ENCODE measurements around the gene MZB1. TPM values are rescaled to one million over a fixed set of nuclear protein-coding genes. Genes with fewer than 3 reads are reported as not detected.
"Not testable (repeated sequence)": the region's sequence is repeated elsewhere in the genome, so short reads cannot be mapped to it uniquely, and the experiment has no call there.

The MZB1 gene
- total RNA-seq, 6 experiments from 2014 or later, result 0.14 to 0.20 TPM; not detected in 4

DNA sequence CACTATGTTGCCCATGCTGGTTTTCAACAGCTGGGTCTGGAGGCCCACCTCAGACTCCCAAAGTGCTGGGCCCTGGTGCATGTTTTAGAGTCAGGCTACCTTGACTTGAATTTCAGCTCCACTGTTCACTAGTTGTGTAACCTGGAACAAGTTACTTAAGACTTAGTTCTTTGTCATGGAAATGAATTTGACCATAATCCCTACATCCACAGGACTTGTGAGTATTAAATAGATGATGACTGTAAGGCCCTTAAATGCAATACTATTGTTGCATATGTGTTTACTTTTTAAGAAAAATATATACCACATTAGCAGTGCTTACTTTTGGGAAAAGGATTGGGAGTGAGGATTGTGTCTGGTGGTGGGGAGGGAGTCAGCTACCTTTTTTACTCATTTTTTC lies 31.6 kb downstream of the MZB1 start:
- H3K4me3 Mint-ChIP-seq, result no peak overlapping the region
- H3K36me3 Mint-ChIP-seq (ENCODE audit: low read depth), result peaks cover 13% of the 10 kb centered on the region
- H3K9me3 Mint-ChIP-seq, result peaks cover 6% of the 10 kb centered on the region; the same call in 1 of the 2 replicates
- TF ChIP-seq, protein P1, sequence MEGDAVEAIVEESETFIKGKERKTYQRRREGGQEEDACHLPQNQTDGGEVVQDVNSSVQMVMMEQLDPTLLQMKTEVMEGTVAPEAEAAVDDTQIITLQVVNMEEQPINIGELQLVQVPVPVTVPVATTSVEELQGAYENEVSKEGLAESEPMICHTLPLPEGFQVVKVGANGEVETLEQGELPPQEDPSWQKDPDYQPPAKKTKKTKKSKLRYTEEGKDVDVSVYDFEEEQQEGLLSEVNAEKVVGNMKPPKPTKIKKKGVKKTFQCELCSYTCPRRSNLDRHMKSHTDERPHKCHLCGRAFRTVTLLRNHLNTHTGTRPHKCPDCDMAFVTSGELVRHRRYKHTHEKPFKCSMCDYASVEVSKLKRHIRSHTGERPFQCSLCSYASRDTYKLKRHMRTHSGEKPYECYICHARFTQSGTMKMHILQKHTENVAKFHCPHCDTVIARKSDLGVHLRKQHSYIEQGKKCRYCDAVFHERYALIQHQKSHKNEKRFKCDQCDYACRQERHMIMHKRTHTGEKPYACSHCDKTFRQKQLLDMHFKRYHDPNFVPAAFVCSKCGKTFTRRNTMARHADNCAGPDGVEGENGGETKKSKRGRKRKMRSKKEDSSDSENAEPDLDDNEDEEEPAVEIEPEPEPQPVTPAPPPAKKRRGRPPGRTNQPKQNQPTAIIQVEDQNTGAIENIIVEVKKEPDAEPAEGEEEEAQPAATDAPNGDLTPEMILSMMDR (IDR thresholded peaks at IDR 0.05), result no peak
- no peak for DNase-seq
- no peak overlapping the region for H3K27ac Mint-ChIP-seq
- peaks cover 2% of the 10 kb centered on the region; the same call in 1 of the 2 replicates for H3K27me3 Mint-ChIP-seq (ENCODE audit: insufficient read depth)
- peaks cover 23% of the 10 kb centered on the region for H3K4me1 Mint-ChIP-seq (ENCODE audit: low read depth)

DNA sequence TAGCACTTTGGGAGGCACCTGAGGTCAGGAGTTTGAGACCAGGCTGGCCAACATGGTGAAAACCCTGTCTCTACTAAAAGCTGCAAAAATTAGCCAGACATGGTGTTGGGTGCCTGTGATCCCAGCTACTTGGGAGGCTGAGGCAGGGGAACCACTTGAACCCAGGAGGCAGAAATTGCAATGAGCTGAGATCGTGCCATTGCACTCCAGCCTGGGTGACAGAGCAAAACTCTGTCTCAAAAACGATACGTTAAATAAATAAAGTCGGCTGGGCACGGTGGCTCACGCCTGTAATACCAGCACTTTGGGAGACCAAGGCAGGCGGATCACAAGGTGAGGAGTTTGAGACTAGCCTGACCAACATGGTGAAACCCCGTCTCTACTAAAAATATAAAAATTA lies 33.8 kb downstream of the MZB1 start:
- H3K4me3 Mint-ChIP-seq; DNase-seq; H3K9me3 Mint-ChIP-seq; H3K27ac Mint-ChIP-seq; H3K27me3 Mint-ChIP-seq (ENCODE audit: insufficient read depth): not testable (repeated sequence)
- Mint-ChIP-seq H3K4me1 (ENCODE audit: low read depth) (peaks cover 23% of the 10 kb centered on the region), H3K36me3 (ENCODE audit: low read depth) (peaks cover 13% of the 10 kb centered on the region)

DNA sequence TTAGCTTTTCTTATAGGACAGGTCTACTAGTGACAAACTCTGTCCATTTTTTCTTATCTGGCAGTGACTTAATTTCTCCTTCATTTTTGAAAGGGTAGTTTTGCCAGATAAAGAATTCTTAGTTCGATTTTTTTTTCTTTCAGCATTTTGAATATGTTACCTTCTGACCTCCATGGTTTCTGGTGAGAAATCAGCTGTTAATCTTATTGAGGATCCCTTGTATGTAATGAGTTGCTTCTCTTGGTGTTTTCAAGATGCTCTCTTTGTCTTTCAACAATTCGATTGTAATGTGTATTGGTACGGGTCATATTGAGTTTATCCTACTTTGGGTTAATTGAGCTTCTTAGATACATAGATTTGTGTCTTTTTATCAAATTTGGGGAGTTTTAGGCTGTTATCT lies 35.5 kb downstream of the MZB1 start:
- Mint-ChIP-seq H3K27me3 (ENCODE audit: insufficient read depth) (peaks cover 2% of the 10 kb centered on the region; the same call in 1 of the 2 replicates), H3K4me3 (no peak overlapping the region), H3K4me1 (ENCODE audit: low read depth) (peaks cover 12% of the 10 kb centered on the region)

DNA sequence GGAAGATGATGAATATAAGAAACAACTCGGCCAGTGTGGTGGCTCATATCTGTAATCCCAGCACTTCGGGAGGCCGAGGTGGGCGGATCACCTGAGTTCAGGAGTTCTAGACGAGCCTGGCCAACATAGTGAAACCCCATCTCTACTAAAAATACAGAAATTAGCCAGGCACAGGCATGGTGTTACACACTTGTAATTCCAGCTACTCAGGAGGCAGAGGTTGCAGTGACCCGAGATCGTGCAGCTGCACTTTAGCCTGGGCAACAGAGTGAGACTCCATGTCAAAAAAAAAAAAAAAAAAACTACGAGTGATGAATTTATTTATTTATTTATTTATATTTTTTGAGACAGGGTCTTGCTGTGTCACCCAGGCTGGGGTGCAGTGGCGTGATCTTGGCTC lies 41.9 kb downstream of the MZB1 start:
- H3K4me1 Mint-ChIP-seq (ENCODE audit: low read depth), result peaks cover 26% of the 10 kb centered on the region
- not testable (repeated sequence) for H3K27me3 Mint-ChIP-seq (ENCODE audit: insufficient read depth); H3K27ac Mint-ChIP-seq; H3K4me3 Mint-ChIP-seq; DNase-seq; H3K9me3 Mint-ChIP-seq
- H3K36me3 Mint-ChIP-seq (ENCODE audit: low read depth), result peaks cover 24% of the 10 kb centered on the region; the same call in 1 of the 2 replicates

More for the DNA sequence above, 35.5 kb downstream of the MZB1 start:
- H3K36me3 Mint-ChIP-seq (ENCODE audit: low read depth), result peaks cover 9% of the 10 kb centered on the region
- H3K27ac Mint-ChIP-seq, result no peak overlapping the region
- DNase-seq, result no peak
- TF ChIP-seq, protein P1 (IDR thresholded peaks at IDR 0.05), result no peak
- peaks cover 6% of the 10 kb centered on the region; the same call in 1 of the 2 replicates for H3K9me3 Mint-ChIP-seq

DNA sequence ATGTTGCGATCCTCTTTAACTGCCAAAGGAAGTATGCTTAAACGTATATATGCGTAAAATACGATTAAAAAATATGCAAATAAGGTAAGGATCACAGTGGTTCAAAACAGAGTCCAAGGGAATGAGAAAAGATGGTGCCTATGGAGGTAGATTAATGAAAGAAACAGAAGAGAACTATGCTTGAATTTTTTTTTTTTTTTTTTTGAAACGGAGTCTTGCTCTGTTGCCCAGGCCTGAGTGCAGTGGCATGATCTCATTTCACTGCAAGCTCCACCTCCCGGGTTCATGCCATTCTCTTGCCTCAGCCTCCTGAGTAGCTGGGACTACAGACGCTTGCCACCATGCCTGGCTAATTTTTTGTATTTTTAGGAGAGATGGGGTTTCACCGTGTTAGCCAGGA lies 44.3 kb downstream of the MZB1 start:
- not testable (repeated sequence) for H3K4me3 Mint-ChIP-seq; H3K27me3 Mint-ChIP-seq (ENCODE audit: insufficient read depth); H3K27ac Mint-ChIP-seq

DNA sequence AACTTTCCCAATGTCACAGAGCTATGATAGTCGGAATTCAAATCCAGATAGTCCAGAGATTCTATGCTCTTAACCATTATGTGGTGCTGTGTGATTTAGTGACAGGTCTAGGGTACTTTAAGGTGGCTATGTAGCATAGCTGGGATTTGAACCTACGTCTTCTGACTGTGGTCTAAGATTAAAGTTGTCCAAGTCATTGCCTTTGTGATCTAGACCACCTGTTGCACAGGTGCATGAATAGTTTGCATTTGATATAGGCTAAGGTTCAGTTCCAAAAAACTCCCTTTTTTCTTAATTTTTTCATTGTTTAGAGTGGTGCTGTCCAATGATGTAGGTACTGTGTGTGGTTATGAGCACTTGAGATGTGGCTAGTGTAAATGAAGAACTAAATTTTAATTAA lies 45.5 kb downstream of the MZB1 start:
- DNase-seq, result no peak
- peaks cover 24% of the 10 kb centered on the region; the same call in 1 of the 2 replicates for H3K36me3 Mint-ChIP-seq (ENCODE audit: low read depth)
- peak overlapping the region; percentile 94 for H3K4me3 Mint-ChIP-seq
- no peaks in the 10 kb centered on the region for H3K9me3 Mint-ChIP-seq
- peaks cover 47% of the 10 kb centered on the region for H3K4me1 Mint-ChIP-seq (ENCODE audit: low read depth)
- H3K27me3 Mint-ChIP-seq (ENCODE audit: insufficient read depth), result peaks cover 3% of the 10 kb centered on the region
- no peak overlapping the region for H3K27ac Mint-ChIP-seq
- TF ChIP-seq, protein P1 (IDR thresholded peaks at IDR 0.05), result no peak

More for the DNA sequence above, 44.3 kb downstream of the MZB1 start:
- not testable (repeated sequence) for H3K9me3 Mint-ChIP-seq, DNase-seq
- peaks cover 40% of the 10 kb centered on the region for H3K4me1 Mint-ChIP-seq (ENCODE audit: low read depth)
- peaks cover 24% of the 10 kb centered on the region; the same call in 1 of the 2 replicates for H3K36me3 Mint-ChIP-seq (ENCODE audit: low read depth)

DNA sequence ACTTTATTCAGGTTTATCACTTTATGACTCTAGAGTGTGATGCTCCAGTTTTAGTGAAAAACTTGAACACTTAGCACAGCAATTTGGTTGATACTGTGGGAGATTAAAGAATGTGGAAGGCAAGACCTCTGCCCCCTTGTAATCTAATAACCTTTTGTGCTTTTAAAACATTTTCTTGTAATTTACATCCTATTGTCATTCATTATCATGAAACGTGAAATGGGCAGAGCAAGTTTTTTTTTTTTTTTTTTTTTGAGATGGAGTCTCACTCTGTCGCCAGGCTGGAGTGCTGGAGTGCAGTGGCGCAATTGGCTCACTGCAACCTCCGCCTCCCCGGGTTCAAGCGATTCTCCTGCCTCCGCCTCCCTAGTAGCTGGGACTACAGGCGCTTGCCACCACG lies 46.2 kb downstream of the MZB1 start:
- Mint-ChIP-seq H3K36me3 (ENCODE audit: low read depth) (peaks cover 24% of the 10 kb centered on the region; the same call in 1 of the 2 replicates), H3K4me1 (ENCODE audit: low read depth) (peaks cover 51% of the 10 kb centered on the region), H3K4me3 (peak overlapping the region; percentile 94), H3K27ac (peak overlapping the region; percentile 98; the same call in 1 of the 2 replicates), H3K9me3 (no peaks in the 10 kb centered on the region), H3K27me3 (ENCODE audit: insufficient read depth) (peaks cover 3% of the 10 kb centered on the region)
- DNase-seq, result no peak
- TF ChIP-seq, protein P1 (IDR thresholded peaks at IDR 0.05), result no peak

All from HFFc6 (cell line).